ENCODE results near the gene NANOS2.

NANOS2 gene

DNA sequence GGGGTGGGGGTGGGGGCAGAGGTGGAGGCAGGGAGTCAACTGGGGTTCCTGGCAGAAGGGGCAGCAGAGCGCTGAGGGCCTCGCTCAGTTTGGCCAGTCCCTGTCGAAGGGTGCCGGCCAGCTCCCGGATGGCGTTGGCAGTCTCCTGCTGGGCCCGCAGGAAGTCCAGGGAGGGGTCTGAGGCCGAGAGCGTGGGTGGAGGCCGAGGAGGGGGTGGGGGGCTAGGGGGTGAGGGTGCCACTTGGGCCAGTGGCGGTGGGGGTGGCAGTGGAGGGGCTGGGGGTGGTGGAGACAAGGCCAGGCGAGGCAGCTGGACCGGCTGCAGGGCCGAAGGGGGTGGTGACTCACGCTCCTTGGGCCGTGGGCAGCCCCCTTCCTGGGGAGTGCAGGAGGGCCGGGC is 23.7 kb downstream of the NANOS2 start:
- DNase-seq, result no peak

DNA sequence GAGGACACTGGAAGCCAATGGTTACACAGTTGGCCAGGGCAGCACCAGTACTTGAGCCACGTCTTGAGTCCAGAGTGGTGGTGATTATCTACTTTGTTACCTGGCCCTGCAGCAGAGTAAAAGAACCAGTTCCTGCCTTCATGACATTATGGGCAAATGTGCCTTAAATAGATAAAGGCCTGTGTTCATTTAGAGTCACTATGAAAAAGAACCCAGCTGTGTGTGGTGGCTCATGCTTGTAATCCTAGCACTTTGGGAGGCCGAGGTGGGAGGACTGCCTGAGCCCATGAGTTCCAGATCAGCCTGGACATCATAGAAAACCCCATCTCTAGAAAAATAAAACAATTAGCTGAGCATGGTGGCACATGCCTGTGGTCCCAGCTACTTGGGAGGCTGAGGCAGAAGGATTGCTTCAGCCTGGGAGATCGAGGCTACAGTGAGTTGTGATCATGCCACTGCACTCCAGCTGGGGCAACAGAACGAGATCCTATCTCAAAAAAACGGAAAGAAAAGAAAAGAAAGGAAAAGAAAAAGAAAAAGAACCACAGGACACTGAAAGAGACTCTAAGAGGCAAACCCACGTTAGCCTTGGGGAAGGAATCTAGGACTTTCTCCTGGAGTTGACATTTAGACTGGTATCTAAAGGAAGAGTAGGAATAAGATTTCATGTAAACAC is 25.2 kb downstream of the NANOS2 start:
- no peak for DNase-seq

DNA sequence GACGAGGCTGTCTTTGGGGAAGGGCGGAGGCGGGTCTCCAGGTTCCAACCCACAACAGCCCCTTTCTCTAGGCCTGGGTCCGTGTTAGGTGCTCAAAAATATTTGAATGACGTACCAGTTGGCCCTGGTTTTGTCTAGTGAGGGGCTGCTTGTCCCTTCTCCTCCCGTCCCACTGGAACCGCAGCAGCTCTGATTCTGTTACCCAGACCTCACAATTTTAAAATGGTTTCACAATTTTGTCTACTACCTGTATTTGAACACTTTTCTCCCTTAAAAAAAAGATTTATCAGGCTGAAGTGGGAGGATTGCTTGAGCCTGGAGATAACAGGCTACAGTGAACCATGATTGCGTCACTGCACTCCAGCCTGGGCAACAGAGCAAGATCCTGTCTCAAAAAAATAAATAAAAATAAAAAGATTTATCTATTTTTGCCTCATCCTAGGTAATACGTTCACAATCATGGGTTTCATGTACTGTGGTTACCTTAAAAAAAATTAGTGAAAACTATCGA is 27.3 kb downstream of the NANOS2 start:
- no peak for DNase-seq

DNA sequence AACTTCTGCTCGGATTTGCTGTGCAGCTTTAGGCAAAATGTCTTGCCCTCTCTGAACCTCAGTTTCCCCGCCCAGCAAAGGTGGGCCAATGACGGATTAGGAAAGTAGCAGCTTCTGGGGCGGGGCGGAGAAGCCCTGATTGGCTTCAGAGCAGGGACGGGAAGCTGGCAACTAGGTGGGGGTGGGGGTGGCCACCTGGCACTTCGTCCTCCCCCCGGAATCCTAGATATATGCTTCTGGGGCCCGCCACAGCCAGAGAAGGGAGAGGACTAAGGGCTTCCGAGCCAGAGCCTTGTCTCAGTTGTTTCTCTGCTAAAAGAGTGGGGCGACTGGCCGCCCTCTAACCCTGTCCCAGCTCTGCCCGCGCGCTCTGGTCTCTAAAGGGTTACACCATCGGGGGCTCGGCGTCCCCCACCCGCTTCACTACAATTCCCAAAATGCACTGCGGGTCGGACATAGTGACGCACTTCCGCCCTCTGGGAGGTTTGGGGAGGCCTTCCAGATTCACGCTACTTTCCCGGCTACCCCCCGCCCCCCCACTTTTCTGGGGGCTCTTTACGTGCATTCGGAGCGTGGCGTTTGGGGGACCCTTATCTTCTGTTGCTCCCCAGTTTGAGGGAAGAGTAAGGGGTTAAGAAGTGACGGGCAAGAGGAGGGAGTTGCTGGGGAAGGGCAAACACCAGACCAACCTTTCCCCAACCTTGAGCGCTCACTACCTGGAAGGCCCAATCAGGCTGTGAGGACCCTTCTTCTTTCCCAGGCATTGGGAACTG is 28.0 kb downstream of the NANOS2 start:
- DNase-seq, result peak; percentile 73

DNA sequence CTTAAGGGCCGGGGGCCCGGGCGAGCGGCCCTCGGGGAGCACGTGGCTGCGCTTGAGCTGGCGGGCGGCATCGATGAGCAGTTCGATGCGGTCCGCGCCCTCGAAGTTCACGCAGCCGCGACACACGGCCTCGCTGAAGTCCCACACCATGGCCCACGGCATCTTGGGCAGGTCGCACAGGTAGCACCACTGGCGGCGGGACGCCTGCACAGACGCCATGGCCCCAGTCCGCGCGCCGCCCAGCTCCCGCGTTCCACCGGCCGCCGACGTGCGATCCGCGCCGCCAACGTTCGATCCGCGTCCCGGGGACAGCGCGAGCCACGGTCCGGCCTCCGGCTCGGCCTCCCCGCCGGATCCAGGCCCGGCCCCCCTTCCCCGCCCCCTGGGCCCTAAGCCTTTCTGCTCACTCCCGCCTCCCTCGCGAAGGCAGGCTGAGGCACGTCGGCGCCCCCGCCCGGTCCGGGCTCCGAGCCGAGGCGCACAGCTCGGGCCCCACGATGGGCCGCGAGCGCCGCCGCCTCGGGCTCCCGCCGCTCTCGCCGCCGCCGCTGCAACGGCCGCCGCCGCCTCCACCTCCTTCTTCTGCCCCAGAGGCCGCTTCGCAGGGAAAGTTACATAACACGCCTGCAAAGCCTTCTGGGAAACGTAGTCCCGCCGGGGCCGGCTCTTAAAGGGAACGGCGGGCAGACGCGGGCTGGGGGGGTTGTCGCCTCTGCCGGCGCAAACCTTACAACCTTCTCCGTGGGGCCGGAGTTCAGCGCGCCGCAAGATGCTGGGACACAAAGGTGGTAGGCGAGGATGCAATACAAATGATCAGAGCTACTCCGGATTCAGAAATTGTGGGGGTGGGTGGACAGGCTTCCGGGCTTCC is 28.8 kb downstream of the NANOS2 start, which contains the start of gene IRF2BP1:
Gene IRF2BP1 (minus strand): TSS at position 586 of the 871 bp plus-strand sequence. CDS start 367 bp downstream, at position 219.
- DNase-seq, result peak; percentile 78

DNA sequence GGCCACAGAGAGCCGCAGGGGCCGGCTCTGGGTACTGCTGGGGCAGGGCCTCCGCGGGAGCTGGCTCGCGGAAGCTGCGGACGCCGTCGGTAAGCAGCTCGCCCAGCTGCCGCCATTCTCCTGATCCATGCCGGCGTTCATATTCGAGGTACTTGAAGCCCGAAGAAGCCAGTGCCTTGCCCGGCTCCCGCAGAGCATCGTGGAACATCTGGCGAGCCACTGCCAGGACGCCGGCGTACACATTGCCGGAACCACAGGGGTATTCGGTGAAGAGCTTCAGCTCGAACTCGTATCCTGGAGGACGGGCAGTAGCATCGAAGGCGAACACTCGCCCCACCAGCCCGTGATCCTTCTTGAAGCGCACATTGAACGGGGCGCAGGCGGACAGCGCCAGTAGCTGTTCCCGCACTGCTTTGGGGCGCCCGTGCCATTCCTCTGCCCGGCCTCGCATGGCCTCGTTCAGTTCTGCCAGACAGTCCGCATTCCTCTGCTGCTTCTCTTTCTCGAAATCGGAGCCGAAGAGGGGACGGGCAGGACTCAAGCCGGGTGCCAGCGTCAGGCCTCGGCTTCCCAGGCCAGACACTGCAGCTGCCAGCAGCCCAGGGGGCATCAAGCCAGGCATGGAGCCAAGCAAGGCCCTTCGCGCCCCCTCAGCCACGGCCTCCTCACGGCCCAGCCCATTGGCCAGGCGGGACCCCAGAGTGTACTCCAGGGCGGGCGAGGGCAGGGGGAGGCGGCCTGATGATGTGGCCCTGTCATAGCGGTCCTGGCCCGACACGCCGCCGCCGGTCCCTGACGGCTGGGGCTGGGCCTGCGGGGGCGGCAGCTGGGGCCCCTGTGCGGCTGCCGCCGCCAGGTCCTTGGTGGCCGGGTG is 29.7 kb downstream of the NANOS2 start:
- DNase-seq, result no peak

DNA sequence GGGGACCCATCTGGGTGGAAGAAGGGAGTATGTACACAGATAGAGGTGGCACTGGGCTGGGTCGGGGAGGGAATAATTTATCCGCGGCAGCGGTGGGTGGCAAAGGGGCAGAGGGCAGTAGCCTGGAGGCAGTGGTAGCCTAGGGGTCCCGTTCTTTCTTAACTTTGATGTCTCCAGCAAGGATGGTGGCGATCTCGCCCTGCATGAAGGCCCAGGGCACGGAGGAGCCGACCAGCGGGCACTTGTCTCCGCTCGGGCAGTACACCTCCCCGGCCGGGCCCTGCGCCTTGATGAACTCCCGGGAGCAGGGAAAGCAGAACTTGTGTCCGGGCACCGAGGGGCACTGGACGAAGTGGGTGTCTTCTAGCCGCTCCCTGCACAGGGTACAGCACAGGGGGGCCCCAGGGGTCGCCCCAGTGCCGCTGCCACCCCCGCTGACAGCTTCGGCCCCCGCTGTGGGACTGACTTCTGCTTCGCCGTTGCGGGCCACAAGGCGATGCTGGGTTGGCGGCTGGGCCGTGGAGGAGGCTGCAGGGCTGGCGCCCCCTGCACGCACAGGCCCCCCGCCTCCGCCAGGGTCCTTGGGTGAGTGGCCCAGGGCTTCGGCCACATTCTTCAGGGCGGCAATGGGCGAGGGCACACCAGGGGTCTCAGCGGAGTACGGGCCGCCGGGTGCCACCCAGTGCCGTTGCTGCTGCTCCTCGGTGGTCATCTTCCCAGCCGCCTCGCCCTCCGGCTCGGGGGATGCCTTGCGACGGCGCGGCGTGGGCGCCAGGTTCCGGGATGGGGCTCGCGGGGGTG is 30.5 kb downstream of the NANOS2 start:
- DNase-seq, result no peak

DNA sequence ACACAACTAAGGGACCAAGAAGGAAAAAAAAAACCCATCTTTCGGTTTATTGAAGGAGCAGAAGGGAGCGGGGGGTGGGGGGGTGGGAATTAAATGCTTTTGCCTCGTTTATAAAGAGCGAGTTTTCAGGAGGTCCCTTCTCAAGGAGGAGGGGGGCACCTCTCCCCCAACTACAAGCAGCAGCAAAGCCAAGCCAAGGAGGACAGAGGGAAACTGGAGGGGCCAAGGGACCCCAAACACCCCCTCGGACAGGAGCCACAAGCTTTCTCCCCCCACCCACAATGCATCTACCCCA is 31.0 kb downstream of the NANOS2 start:
- DNase-seq, result no peak

DNA sequence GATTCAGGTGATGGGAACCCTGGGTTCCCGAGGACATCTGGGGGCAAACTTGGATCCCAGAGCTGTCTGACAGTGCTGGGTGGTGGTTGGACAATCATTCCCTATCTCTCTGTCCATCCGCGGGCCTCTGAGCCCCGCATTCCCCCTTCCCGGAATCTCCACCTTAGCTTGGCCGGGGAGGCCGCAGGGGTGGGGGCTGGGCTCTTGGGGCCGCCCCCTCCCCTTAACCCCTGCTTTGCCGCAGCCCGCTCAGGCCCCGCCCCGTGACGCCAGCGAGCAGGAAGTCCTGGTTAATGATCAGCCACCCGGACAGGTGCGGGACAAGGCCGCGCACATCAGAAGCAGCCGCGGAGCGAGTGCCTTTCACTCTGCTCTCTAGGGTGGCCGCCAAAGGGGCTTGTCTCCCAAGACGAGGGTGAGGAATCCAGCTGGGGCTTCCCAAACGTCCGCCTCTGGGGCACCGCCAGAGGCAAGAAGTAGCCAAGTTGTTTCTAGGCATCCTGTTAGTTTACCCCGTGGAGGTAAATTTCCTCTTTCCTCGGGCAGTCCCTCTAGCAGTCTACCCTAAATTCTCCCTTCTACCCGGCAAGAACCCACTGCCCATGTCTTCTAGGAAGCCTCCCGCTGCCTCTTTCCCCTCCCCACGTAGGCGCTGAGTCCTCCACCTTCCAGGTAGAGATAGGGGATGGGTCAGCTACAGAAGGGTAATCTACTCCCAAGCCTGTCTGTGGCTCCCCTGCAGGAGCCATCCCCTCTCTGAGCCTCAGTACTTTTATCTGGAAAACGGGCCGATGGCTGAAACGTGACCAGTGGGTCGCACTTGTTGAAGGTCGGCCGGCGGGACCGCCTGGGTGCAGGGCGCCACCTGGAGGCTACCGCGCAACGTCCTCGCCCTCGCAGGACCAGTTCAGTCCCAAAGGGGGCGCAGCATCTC is 31.7 kb downstream of the NANOS2 start:
- no peak for DNase-seq

DNA sequence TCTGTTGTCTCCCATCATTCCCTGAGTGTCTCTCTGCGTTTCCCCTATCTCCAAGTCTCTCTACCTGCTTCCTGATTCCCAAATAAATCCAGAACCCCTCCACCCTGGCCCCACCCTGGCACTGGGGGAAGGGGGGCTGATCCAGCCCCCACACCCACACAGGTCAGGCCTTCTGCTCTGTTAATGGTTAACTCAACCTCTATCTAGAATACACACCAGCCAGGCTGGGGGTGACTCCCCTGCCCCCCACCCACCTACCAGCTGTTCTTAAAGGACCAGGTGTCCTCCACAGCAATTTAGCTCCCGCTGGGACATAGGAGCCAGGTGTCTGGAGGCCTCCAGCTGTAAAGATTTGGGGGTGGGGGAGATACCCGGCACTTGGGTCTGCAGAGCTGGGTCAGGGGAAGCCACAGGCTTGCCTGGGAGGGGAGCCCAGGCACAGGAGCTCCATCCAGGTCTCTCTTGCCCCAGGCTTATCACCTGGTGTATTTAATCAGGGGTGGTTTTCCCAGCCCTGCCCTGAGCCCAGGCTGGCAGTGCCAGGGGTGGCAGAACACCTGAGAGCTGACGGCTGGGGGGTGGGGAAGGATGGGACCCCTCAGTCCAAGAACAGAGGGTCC is 32.6 kb downstream of the NANOS2 start:
- no peak for DNase-seq

DNA sequence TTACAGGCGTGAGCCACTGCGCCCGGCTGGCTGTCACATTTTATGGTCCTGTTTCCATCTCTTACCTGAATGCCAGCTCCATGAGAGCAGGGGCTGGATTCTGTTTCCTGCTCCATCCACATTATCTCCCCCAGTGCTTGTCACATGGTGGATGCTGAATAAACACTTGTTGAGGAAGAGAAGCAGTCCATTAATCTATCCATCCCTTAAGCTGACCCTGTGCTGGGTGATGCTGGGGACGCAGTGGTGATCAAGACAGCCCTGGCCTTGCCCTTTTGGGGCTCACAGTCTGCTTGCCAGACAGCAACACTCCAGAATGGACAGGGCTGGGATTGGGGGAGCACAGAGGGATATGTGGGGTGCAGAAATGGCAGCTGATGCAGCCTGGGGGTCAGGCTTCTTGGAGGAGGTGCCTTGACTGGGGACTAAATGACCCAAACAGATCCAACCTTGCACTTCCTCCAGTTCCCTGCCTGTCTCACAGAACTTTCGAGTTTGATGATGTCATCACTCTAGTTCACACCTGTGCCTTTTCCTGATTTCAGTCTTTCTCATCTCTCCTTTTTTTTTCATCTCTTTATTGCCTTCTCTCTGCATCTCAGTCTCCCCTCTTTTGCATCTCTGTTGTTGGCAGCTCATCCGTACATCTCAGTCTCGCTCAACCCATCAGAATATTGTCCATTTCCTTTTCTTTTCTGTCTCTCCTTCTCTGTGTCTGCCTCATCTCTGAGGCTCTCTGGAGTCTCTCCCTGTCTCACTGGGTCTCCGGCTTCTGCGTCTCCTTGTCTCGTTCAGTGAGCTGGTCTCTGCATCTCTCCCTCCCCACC is 33.3 kb downstream of the NANOS2 start:
- DNase-seq, result no peak

DNA sequence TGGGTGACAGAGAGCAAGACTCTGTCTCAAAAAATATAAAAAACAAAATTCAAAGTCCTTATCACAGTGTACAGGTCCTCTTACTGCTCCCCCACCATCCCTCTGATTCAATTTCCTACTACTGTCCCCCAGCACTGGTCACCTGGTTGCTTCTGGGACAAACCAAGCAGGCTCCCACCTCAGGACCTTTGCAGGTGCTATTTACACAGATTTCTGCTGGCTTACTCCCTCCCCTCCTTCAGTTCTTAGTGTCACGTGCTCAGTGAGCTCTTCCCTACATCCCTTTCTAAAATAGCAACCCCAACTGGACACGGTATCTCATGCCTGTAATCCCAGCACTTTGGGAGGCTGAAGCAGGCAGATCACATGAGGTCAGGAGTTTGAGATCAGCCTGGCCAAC is 34.6 kb downstream of the NANOS2 start:
- DNase-seq, result no peak

DNA sequence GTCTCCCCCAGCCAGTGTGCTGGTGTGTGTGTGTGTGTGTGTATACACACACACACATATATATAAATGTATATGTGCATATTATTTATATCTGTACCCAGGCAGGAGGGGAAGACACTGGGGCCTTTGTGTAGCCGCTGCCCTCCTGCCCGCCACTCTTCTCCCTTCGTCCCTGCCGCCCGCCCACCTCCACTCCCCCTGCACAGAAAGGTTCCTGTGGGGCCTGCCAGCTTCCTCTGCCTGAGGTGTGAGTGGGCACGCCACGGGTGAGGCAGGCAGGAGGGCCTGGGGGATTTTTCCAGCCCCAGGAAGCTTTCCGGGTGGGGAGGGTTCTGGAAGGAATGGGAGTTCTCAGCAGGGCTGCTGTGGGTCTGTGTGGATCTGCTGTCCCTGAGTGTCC is 35.5 kb downstream of the NANOS2 start:
- DNase-seq, result no peak

DNA sequence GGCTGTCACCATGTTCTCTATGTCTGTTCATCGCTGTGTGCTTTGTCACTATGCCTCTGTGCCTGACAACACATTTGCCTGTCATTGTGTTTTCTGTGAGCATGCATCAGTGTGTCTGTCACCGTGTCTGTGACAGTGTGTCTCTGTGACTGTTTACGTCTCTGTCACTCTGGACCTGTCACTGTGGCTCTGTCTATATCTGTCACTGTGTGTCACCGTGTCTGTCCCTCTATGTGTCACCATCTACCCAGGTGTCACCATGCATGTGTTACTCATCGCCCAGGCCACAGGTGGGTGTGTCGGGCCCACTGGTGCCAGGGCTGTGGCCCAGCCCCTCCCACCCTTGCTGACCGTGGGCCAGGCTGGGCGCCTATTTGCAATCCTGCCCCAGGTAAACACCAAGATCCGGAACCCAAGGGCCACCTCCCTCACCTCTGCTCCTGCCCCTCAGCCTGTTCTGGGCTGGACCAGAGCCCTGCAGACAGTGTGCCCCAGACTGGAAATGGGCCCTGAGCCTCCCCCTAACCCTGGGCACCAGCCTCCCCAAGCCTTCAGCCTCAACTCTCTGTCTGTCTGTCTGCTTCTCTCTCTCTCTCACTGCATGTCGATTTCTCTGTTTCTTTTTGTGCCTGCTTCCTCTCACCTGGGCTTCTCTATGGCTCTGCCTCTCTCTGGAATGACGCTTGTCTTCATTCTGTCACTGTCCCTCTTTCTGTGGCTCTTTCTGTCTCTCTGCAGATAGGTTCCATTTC is 36.4 kb downstream of the NANOS2 start:
- no peak for DNase-seq

DNA sequence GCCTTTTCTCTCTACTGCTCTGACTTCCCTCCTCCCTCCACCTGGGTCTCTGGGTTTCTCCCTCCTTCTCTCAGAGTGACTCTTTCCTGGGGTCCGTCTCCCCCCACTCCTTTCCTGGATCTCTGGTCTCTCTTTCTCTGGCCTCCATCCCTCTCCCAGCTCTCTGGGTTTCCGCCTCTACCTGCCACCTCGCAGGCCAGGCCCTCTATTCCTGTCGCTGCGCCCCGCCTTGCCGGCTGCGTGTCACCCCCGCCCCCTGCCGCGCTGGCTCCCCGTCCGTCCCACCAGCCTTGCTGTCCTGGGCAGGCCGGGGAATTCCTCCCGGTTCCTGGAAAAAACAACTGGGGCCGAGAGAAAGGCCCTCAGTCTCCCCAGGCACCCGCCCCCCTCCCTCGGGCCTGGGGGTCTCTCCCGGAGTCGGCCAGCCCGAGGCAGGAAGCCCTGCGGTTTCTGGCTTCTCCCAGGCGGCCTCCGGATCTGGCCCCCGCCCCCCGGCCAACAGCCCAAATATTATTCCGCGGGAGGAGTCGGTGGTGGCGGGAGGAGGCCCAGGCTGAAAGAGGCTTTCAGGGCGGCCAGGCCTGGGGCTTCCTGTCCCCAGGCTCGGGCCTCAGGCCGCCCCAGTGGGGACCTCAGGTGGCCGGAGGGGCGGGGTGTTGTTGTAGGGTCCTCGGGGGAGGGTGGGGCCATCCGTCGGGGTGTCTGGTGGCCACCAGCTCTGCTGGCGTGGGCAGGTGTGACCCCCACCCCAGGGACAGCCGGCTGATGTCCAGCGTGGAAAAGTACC is 38.0 kb downstream of the NANOS2 start:
- no peak for DNase-seq

DNA sequence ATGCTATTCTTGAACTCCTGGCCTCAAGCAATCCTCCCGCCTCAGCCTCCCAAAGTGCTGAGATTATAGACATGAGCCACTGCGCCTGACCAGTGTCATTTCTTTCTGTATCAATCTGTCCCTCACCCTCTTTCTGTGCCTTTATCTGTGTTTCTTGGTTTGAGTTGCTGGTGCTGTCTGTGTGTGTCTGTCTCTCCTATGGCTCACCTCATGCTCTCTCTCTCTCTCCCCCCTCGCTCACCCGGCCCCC is 38.5 kb downstream of the NANOS2 start:
- no peak for DNase-seq

DNA sequence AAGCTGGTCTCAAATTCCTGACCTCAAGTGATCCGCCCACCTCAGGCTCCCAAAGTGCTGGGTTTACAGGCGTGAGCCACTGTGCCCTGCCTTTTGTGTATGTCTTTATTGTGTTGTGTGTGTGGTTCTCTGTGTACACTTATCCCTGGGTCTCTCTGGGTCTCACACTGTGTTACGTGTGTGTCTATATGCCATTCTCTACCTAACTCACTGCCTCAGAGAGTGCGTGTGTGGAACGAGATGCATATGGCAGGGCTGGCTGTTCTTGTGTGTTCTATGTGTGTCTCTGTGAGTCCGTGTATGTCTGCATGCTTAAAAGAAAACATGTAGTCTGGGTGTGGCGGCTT is 40.0 kb downstream of the NANOS2 start:
- no peak for DNase-seq

DNA sequence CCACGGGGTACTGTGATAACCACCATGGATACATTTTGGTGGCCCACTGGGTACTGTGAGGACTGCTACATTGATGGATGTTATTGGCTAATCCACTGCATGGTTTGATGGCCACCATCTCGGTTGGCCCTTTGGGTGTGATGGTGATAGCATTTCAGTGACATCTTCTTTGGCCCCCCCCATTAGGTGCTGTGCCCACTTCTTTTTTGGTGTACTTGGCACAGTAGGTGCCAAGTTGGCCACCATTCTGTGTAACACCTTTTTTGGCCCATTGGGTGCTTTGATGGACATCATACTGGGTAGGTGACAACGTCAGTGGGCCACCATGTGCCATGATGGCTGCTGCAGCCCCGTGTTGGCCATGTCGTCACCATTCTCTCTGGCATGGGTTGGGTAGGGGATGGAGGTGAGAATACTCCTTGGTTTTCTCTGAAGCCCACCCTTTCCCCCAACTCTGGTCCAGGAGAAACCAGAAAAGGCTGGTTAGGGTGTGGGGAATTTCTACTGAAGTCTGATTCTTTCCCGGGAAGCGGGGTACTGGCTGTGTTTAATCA is 41.3 kb downstream of the NANOS2 start:
- DNase-seq, result no peak

All from NCI-H1092 (cell line).